ENCODE measurements around the gene HIP1R.

The HIP1R gene

GRCh38 chr12:122847921-122848421 is 12.7 kb downstream of the HIP1R start:
- no peak for DNase-seq (ENCODE audit: low read depth, low spot score)

GRCh38 chr12:122848471-122849351 is 13.5 kb downstream of the HIP1R start:
- no peak for DNase-seq (ENCODE audit: low read depth, low spot score)

- no peak for DNase-seq (ENCODE audit: low read depth, low spot score)
Measured at GRCh38 chr12:122849352-122850047, 14.2 kb downstream of the HIP1R start.

- DNase-seq (ENCODE audit: low read depth, low spot score) = no peak
Measured at GRCh38 chr12:122850048-122850445, 14.8 kb downstream of the HIP1R start.

- no peak for DNase-seq (ENCODE audit: low read depth, low spot score)
Measured at GRCh38 chr12:122850695-122851350, 15.6 kb downstream of the HIP1R start.

- DNase-seq (ENCODE audit: low read depth, low spot score) = no peak
Measured at GRCh38 chr12:122851820-122852219, 16.6 kb downstream of the HIP1R start.

- DNase-seq (ENCODE audit: low read depth, low spot score) = no peak
Measured at GRCh38 chr12:122852336-122853275, 17.3 kb downstream of the HIP1R start.

GRCh38 chr12:122853582-122854245 is 18.5 kb downstream of the HIP1R start:
- no peak for DNase-seq (ENCODE audit: low read depth, low spot score)

- no peak for DNase-seq (ENCODE audit: low read depth, low spot score)
Measured at GRCh38 chr12:122854554-122854953, 19.3 kb downstream of the HIP1R start.

GRCh38 chr12:122855071-122855829 is 20.0 kb downstream of the HIP1R start:
- no peak for DNase-seq (ENCODE audit: low read depth, low spot score)

- DNase-seq (ENCODE audit: low read depth, low spot score) = no peak
Measured at GRCh38 chr12:122855928-122856831, 20.9 kb downstream of the HIP1R start.

GRCh38 chr12:122856999-122857671 is 21.9 kb downstream of the HIP1R start:
- DNase-seq (ENCODE audit: low read depth, low spot score) = no peak

- DNase-seq (ENCODE audit: low read depth, low spot score) = no peak
Measured at GRCh38 chr12:122858171-122858570, 22.9 kb downstream of the HIP1R start.

GRCh38 chr12:122858591-122859302 is 23.5 kb downstream of the HIP1R start:
- DNase-seq (ENCODE audit: low read depth, low spot score) = no peak

GRCh38 chr12:122859303-122860039 is 24.2 kb downstream of the HIP1R start:
- no peak for DNase-seq (ENCODE audit: low read depth, low spot score)

GRCh38 chr12:122860040-122860853 is 25.0 kb downstream of the HIP1R start:
- DNase-seq (ENCODE audit: low read depth, low spot score) = no peak
